ENCODE results near the gene SLC35E1.
"Not testable (repeated sequence)": the region's sequence is repeated elsewhere in the genome, so short reads cannot be mapped to it uniquely, and the experiment has no call there.

GRCh38 chr19:16506161-16506560 lies 66.1 kb downstream of the SLC35E1 start:
- TF ChIP-seq, protein P1, sequence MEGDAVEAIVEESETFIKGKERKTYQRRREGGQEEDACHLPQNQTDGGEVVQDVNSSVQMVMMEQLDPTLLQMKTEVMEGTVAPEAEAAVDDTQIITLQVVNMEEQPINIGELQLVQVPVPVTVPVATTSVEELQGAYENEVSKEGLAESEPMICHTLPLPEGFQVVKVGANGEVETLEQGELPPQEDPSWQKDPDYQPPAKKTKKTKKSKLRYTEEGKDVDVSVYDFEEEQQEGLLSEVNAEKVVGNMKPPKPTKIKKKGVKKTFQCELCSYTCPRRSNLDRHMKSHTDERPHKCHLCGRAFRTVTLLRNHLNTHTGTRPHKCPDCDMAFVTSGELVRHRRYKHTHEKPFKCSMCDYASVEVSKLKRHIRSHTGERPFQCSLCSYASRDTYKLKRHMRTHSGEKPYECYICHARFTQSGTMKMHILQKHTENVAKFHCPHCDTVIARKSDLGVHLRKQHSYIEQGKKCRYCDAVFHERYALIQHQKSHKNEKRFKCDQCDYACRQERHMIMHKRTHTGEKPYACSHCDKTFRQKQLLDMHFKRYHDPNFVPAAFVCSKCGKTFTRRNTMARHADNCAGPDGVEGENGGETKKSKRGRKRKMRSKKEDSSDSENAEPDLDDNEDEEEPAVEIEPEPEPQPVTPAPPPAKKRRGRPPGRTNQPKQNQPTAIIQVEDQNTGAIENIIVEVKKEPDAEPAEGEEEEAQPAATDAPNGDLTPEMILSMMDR (IDR thresholded peaks at IDR 0.05; ENCODE audit: low read depth, low read length) = not testable (repeated sequence)
- TF ChIP-seq EZH2phosphoT487 (IDR thresholded peaks at IDR 0.05; ENCODE audit: low read depth) = not testable (repeated sequence)

Measured in OCI-LY3 (cell line).